Mononuclear cell (primary cell): ENCODE results near the gene CBLC. TPM values are rescaled to one million over a fixed set of nuclear protein-coding genes. Genes with fewer than 3 reads are reported as not detected.
"Not testable (repeated sequence)": the region's sequence is repeated elsewhere in the genome, so short reads cannot be mapped to it uniquely, and the experiment has no call there.

Experiments
- H3K27me3 ChIP-seq: 2 replicates; pipeline ENCODE4 v1.6.0; 2011; ENCODE audit warnings: low read length, control low read depth; ENCODE audit not compliant: insufficient read depth
- H3K4me1 ChIP-seq: 2 replicates; pipeline ENCODE4 v1.5.1; 2011; ENCODE audit warnings: mild to moderate bottlenecking, low read length, control low read depth; ENCODE audit not compliant: insufficient read depth
- H3K4me3 ChIP-seq: 2 replicates; pipeline ENCODE4 v1.5.1; 2011; ENCODE audit warnings: mild to moderate bottlenecking, low read length, moderate library complexity
- H3K9me3 ChIP-seq: 2 replicates; pipeline ENCODE4 v1.5.1; 2011; ENCODE audit warnings: low read depth, mild to moderate bottlenecking, control low read depth, low read length
- total RNA-seq: library from RNA; depleted of rRNA; stranded (reverse); fragments of >200 nt; gene quantifications from one replicate; pipeline ENCODE4 v1.2.3, GENCODE V29; 2012

CBLC gene
- total RNA-seq, 1 donor, result not detected

- no peak overlapping the region for H3K4me3 ChIP-seq
- no peaks in the 10 kb centered on the region for H3K9me3 ChIP-seq
Observed at GRCh38 chr19:44813841-44814470, 36.3 kb downstream of the CBLC start.

GRCh38 chr19:44814517-44814916 lies 36.8 kb downstream of the CBLC start:
- H3K4me1 ChIP-seq, result peaks cover under 1% of the 10 kb centered on the region
- peaks cover under 1% of the 10 kb centered on the region for H3K27me3 ChIP-seq
- H3K9me3 ChIP-seq, result no peaks in the 10 kb centered on the region
- no peak overlapping the region for H3K4me3 ChIP-seq

More at GRCh38 chr19:44813841-44814470, 36.3 kb downstream of the CBLC start:
- H3K4me1 ChIP-seq, result peaks cover 6% of the 10 kb centered on the region
- peaks cover 5% of the 10 kb centered on the region for H3K27me3 ChIP-seq

DNA sequence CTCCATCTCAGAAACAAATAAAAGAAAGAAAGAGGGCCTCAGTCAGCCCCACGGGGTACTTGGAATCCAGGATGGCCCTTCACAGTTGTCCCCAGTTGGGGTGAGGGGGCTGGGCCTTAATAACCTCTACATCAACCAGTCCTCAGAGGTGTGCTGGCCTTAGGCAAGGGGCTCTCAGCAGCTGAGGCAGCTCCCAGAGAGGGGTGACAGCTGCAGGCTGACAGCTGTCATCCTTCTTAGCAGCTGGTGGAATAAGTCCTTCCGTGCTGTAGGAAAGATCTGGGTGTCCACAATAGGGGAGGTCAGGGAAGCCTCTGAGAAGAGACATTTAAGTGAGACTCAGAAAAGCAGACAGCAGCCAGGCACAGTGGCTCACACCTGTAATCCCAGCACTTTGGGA lies 38.6 kb downstream of the CBLC start:
- no peaks in the 10 kb centered on the region for H3K4me1 ChIP-seq
- no peaks in the 10 kb centered on the region for H3K27me3 ChIP-seq
- H3K9me3 ChIP-seq, result no peaks in the 10 kb centered on the region
- H3K4me3 ChIP-seq, result no peak overlapping the region

- Histone ChIP-seq H3K4me3 (no peak overlapping the region), H3K9me3 (no peaks in the 10 kb centered on the region), H3K4me1 (no peaks in the 10 kb centered on the region), H3K27me3 (no peaks in the 10 kb centered on the region)
Observed at GRCh38 chr19:44817725-44818465, 40.2 kb downstream of the CBLC start.

- Histone ChIP-seq H3K4me3 (no peak overlapping the region), H3K9me3 (no peaks in the 10 kb centered on the region), H3K4me1 (no peaks in the 10 kb centered on the region), H3K27me3 (no peaks in the 10 kb centered on the region)
Observed at GRCh38 chr19:44818466-44819031, 40.9 kb downstream of the CBLC start.

GRCh38 chr19:44819246-44819832 lies 41.6 kb downstream of the CBLC start:
- H3K9me3 ChIP-seq, result no peaks in the 10 kb centered on the region
- no peaks in the 10 kb centered on the region for H3K27me3 ChIP-seq
- no peaks in the 10 kb centered on the region for H3K4me1 ChIP-seq
- no peak overlapping the region for H3K4me3 ChIP-seq

DNA sequence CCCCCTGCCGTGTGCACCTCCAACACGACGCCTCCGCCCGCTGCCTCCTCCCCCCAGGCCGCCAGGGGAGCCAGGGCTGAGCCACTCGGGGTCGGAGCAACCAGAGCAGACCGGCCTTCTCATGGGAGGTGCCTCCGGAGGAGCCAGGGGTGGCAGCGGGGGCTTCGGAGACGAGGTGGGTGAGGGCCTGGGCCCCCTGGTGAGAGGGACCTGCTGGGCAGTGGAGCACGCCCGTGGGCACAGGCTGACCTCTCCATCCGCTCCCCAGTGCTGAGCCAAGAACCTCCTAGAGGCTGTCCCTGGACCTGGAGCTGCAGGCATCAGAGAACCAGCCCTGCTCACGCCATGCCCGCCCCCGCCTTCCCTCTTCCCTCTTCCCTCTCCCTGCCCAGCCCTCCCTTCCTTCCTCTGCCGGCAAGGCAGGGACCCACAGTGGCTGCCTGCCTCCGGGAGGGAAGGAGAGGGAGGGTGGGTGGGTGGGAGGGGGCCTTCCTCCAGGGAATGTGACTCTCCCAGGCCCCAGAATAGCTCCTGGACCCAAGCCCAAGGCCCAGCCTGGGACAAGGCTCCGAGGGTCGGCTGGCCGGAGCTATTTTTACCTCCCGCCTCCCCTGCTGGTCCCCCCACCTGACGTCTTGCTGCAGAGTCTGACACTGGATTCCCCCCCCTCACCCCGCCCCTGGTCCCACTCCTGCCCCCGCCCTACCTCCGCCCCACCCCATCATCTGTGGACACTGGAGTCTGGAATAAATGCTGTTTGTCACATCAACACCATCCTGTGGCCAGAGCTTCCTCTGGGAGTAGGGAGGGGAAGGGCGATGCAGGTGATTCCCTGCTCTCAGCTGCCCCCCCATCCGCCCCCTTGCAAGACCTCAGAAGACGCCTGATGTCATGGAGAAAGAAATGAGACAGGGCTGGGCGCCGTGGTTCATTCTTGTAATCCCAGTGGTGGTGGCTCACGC lies 43.2 kb downstream of the CBLC start:
- no peaks in the 10 kb centered on the region for H3K9me3 ChIP-seq
- no peak overlapping the region for H3K4me3 ChIP-seq
- no peaks in the 10 kb centered on the region for H3K4me1 ChIP-seq
- H3K27me3 ChIP-seq, result no peaks in the 10 kb centered on the region

DNA sequence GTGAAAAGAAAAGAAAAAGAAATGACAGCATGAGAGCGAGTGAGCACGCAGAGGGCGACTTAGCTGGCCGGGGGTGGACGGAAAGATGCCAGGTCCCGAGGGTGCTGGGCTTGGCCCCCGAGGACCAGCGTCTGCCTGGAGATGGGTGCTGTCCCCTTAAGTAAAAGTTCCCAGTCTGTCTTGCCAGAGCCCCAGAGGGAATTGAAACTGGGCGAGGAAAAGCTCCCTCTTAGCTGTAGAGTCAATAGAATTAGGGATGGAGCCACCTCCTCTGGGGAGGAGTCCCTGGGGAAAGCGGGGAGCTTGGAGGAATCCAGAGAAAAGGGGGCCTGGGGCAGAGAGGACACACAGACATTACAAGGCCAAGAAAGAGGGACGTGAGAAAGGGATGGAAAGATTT lies 44.5 kb downstream of the CBLC start:
- no peak overlapping the region for H3K4me3 ChIP-seq
- H3K27me3 ChIP-seq, result no peaks in the 10 kb centered on the region
- H3K9me3 ChIP-seq, result no peaks in the 10 kb centered on the region
- no peaks in the 10 kb centered on the region for H3K4me1 ChIP-seq

- Histone ChIP-seq H3K4me1 (no peaks in the 10 kb centered on the region), H3K27me3 (no peaks in the 10 kb centered on the region), H3K9me3 (no peaks in the 10 kb centered on the region), H3K4me3 (no peak overlapping the region)
Observed at GRCh38 chr19:44822670-44823372, 45.1 kb downstream of the CBLC start.

DNA sequence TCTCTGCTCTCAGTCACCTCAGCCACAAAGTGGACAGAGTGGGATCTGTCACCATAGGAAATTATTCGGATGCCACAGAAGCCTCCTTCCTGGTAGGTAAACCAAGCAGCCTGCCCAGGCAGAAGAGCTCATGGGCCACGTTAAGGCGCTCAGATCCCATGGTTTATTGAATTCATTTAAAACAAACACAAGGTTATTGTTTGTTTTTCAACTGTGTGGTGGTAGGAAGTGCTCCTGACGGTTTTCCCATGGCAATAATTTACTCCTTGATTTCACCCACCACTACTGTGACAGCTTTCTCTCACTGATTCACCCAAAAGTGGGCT lies 45.6 kb downstream of the CBLC start:
- no peak overlapping the region for H3K4me3 ChIP-seq

GRCh38 chr19:44824761-44825160 lies 47.1 kb downstream of the CBLC start:
- no peaks in the 10 kb centered on the region for H3K9me3 ChIP-seq
- H3K4me3 ChIP-seq, result no peak overlapping the region
- no peaks in the 10 kb centered on the region for H3K27me3 ChIP-seq
- no peaks in the 10 kb centered on the region for H3K4me1 ChIP-seq

More for the DNA sequence above, 45.6 kb downstream of the CBLC start:
- H3K4me1 ChIP-seq, result no peaks in the 10 kb centered on the region
- no peaks in the 10 kb centered on the region for H3K9me3 ChIP-seq
- H3K27me3 ChIP-seq, result no peaks in the 10 kb centered on the region

DNA sequence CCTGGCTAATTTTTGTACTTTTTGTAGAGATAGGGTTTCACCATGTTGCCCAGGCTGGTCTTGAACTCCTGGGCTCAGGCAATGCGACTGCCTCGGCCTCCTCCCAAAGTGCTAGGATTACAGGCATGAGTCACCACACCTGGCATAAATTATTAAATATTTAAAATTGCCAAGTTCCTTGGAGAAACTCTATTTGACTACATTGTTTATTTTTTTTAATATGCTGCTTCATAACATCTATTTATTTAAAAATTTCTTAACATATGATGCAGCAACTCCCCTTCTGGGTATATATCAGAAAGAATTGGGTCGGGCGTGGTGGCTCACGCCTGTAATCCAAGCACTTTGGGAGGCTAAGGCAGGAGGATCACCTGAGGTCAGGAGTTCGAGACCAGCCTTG lies 55.2 kb downstream of the CBLC start:
- not testable (repeated sequence) for H3K4me1 ChIP-seq, H3K9me3 ChIP-seq

GRCh38 chr19:44834399-44834798 lies 56.7 kb downstream of the CBLC start:
- H3K9me3 ChIP-seq, H3K4me3 ChIP-seq, H3K4me1 ChIP-seq, H3K27me3 ChIP-seq: not testable (repeated sequence)

More for the DNA sequence above, 55.2 kb downstream of the CBLC start:
- H3K27me3 ChIP-seq, H3K4me3 ChIP-seq: not testable (repeated sequence)

GRCh38 chr19:44839276-44839675 lies 61.6 kb downstream of the CBLC start:
- no peak overlapping the region for H3K4me3 ChIP-seq
- no peaks in the 10 kb centered on the region for H3K27me3 ChIP-seq
- H3K9me3 ChIP-seq, result no peaks in the 10 kb centered on the region
- peaks cover under 1% of the 10 kb centered on the region for H3K4me1 ChIP-seq
